ENCODE results near the gene HMCN1. TPM values are rescaled to one million over a fixed set of nuclear protein-coding genes. Genes with fewer than 3 reads are reported as not detected.

HMCN1 gene
- polyA plus RNA-seq, 1 experiment: 20.9 TPM

DNA sequence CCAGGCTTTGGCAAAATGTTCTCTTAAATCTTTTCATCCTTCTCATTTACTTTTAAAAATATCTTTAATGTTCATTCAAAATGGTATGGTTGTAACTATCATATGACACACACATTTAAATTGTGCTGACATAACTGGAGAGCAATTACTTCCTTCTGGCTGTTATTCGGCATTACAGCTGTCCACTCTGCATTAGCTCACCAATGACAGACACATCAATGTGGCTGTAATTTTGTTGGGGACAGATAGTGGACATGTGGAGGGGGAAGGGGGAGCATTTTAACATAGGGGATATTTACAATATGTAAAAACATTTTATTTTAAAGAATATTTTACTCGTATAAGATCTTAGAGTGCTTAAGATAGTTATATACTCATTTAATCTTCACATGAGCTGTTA is 319.8 kb downstream of the HMCN1 start:
- TF ChIP-seq, protein P1, sequence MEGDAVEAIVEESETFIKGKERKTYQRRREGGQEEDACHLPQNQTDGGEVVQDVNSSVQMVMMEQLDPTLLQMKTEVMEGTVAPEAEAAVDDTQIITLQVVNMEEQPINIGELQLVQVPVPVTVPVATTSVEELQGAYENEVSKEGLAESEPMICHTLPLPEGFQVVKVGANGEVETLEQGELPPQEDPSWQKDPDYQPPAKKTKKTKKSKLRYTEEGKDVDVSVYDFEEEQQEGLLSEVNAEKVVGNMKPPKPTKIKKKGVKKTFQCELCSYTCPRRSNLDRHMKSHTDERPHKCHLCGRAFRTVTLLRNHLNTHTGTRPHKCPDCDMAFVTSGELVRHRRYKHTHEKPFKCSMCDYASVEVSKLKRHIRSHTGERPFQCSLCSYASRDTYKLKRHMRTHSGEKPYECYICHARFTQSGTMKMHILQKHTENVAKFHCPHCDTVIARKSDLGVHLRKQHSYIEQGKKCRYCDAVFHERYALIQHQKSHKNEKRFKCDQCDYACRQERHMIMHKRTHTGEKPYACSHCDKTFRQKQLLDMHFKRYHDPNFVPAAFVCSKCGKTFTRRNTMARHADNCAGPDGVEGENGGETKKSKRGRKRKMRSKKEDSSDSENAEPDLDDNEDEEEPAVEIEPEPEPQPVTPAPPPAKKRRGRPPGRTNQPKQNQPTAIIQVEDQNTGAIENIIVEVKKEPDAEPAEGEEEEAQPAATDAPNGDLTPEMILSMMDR (IDR thresholded peaks at IDR 0.05; ENCODE audit: low read depth, low read length): no peak
- H3K4me3 ChIP-seq (ENCODE audit: low read depth, low read length): no peak overlapping the region
- H3K27ac ChIP-seq (ENCODE audit: low read depth, low read length): no peak overlapping the region
- DNase-seq (ENCODE audit: low read depth, low spot score): no peak
- no peaks in the 10 kb centered on the region for H3K27me3 ChIP-seq (ENCODE audit: control insufficient read depth, insufficient read depth, low read length)
- H3K9me3 ChIP-seq (ENCODE audit: control insufficient read depth, insufficient read depth, low read length): no peaks in the 10 kb centered on the region
- ChIA-PET POLR2A (no interaction called here), CTCF (no interaction called here)

DNA sequence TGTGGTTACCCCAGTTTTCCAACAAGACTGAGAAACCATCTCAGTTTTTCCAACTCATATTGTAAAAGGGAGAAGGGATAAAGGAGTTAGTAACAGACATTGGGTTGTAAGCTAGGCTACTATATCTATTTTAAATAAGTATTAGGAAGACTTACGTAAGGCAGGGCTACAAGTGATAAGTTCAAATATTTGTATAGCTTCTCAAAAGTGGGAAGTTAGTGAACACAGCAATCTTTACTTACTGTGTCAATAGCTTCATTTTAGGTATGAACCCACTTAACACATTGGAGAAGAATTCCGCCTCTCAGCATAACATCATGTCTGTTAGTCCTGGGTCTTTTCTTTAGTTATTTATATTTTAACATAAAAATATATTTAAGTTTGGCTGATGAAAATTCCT is 320.7 kb downstream of the HMCN1 start:
- Histone ChIP-seq H3K27me3 (ENCODE audit: control insufficient read depth, insufficient read depth, low read length) (no peaks in the 10 kb centered on the region), H3K4me3 (ENCODE audit: low read depth, low read length) (no peak overlapping the region), H3K9me3 (ENCODE audit: control insufficient read depth, insufficient read depth, low read length) (no peaks in the 10 kb centered on the region), H3K27ac (ENCODE audit: low read depth, low read length) (no peak overlapping the region)
- TF ChIP-seq, protein P1 (IDR thresholded peaks at IDR 0.05; ENCODE audit: low read depth, low read length): no peak
- CTCF ChIA-PET: no interaction called here
- POLR2A ChIA-PET: no interaction called here
- DNase-seq (ENCODE audit: low read depth, low spot score): no peak

DNA sequence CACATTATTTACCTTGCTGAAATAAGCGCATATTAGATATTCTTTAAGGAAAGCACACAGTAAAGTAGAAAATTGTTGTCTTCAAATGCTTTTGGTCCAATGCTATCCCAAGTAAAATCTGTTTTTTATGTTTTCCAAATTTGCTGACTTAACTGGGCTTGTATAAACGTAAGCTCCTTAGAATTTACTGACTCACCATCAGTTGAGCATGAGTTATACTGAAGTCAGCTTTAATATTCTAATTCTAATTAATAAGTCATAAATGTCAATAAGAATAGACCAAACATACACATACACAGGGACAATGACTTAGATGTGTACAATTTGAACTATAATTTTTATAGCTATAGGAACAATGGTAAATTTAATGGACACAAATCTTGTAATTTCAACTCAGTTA is 321.7 kb downstream of the HMCN1 start:
- Histone ChIP-seq H3K27ac (ENCODE audit: low read depth, low read length) (no peak overlapping the region), H3K4me3 (ENCODE audit: low read depth, low read length) (no peak overlapping the region), H3K27me3 (ENCODE audit: control insufficient read depth, insufficient read depth, low read length) (no peaks in the 10 kb centered on the region), H3K9me3 (ENCODE audit: control insufficient read depth, insufficient read depth, low read length) (no peaks in the 10 kb centered on the region)
- ChIA-PET CTCF (no interaction called here), POLR2A (no interaction called here)
- TF ChIP-seq, protein P1 (IDR thresholded peaks at IDR 0.05; ENCODE audit: low read depth, low read length): no peak
- no peak for DNase-seq (ENCODE audit: low read depth, low spot score)

DNA sequence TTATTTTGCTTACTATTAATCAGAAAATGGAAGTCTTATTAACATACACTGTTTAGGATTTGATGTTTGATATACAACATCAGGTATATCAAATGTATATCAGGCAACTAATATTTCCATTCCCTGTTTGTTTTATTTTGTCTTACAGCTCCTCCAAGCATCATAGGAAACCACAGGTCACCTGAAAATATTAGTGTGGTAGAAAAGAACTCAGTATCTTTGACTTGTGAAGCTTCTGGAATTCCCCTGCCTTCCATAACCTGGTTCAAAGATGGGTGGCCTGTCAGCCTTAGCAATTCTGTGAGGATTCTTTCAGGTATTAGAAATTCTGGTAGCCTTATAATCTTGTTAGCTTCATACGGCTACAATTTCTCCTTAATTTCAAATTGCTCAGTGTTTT is 322.9 kb downstream of the HMCN1 start:
- Histone ChIP-seq H3K27me3 (ENCODE audit: control insufficient read depth, insufficient read depth, low read length) (no peaks in the 10 kb centered on the region), H3K9me3 (ENCODE audit: control insufficient read depth, insufficient read depth, low read length) (no peaks in the 10 kb centered on the region), H3K4me3 (ENCODE audit: low read depth, low read length) (no peak overlapping the region), H3K27ac (ENCODE audit: low read depth, low read length) (no peak overlapping the region)
- ChIA-PET CTCF (no interaction called here), POLR2A (no interaction called here)
- TF ChIP-seq, protein P1 (IDR thresholded peaks at IDR 0.05; ENCODE audit: low read depth, low read length): no peak
- DNase-seq (ENCODE audit: low read depth, low spot score): no peak

DNA sequence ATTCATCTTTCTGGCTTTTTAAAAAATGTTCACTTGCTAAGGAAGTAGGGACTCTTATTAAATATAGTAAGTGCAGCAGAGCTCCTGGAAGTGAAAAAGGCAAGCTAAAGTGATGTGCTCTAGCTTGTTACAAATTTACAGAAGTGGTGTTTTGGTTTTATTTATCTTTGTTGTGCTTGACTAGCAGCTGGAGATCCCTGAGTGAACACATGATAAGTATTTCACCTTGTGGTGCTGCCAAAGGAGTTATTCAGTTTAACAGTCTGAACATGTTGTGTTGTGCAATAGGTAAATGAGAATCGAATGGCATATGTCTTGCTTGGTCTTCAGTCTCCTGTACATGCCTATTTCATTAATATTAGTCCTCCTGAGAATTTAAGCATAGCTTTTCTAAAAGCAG is 325.1 kb downstream of the HMCN1 start:
- H3K27ac ChIP-seq (ENCODE audit: low read depth, low read length): no peak overlapping the region
- no peaks in the 10 kb centered on the region for H3K27me3 ChIP-seq (ENCODE audit: control insufficient read depth, insufficient read depth, low read length)
- H3K4me3 ChIP-seq (ENCODE audit: low read depth, low read length): no peak overlapping the region
- DNase-seq (ENCODE audit: low read depth, low spot score): no peak
- TF ChIP-seq, protein P1 (IDR thresholded peaks at IDR 0.05; ENCODE audit: low read depth, low read length): no peak
- ChIA-PET CTCF (no interaction called here), POLR2A (no interaction called here)
- H3K9me3 ChIP-seq (ENCODE audit: control insufficient read depth, insufficient read depth, low read length): no peaks in the 10 kb centered on the region
